Upper lobe of left lung (tissue), 6 donors: ENCODE measurements around the gene S100Z. TPM values are rescaled to one million over a fixed set of nuclear protein-coding genes. Genes with fewer than 3 reads are reported as not detected.
"Not testable (repeated sequence)": the region's sequence is repeated elsewhere in the genome, so short reads cannot be mapped to it uniquely, and the experiment has no call there.

Experiments used
- ATAC-seq, 2 donors: fragments of 200-7000 bp; cut with Tn5 transposase; one replicate each; pipeline ENCODE4 v1.9.1; 2022; ENCODE audit warnings: mild to moderate bottlenecking in 2 of 2, moderate library complexity in 2 of 2; ENCODE audit not compliant: low FRiP score in 2 of 2
- DNase-seq, 2 donors: peaks; one replicate each; pipeline ENCODE4 v3.0.0-alpha.2; 2019 to 2020
- H3K27ac ChIP-seq, 4 donors: fragments of 200-600 bp; sonication (generic); one replicate each; pipeline ENCODE4 v1.5.1; 2016 to 2019
- H3K27me3 ChIP-seq, 4 donors: fragments of 200-600 bp; sonication (generic); one replicate each; pipeline ENCODE4 v1.5.1; 2017 to 2019
- H3K36me3 ChIP-seq, 4 donors: fragments of 200-600 bp; sonication (generic); one replicate each; pipeline ENCODE4 v1.5.1; 2016 to 2019
- H3K4me1 ChIP-seq, 4 donors: fragments of 200-600 bp; sonication (generic); one replicate each; pipeline ENCODE4 v1.5.1; 2018 to 2019
- H3K4me3 ChIP-seq, 4 donors: fragments of 200-600 bp; sonication (generic); one replicate each; pipeline ENCODE4 v1.5.1; 2017 to 2019; ENCODE audit warnings: mild to moderate bottlenecking in 2 of 4, moderate library complexity in 1 of 4
- H3K9me3 ChIP-seq, 4 donors: fragments of 200-600 bp; sonication (generic); one replicate each; pipeline ENCODE4 v1.5.1; 2018 to 2019
- CTCF ChIP-seq, 6 experiments: fragments of 450-650 bp in 4 of 6; fragments of 200-600 bp in 2 of 6; sonication (generic) in 2 of 6; IDR thresholded peaks; one replicate each; pipeline ENCODE4 v1.5.1; 2016 to 2019; ENCODE audit warnings: antibody characterized with exemption in 6 of 6
- EP300 ChIP-seq, 4 donors: sonication (generic); formaldehyde crosslinking; IDR thresholded peaks; one replicate each; pipeline ENCODE4 v1.5.1; 2017; ENCODE audit warnings: antibody characterized with exemption in 4 of 4, control low read depth in 2 of 4
- POLR2A ChIP-seq, 4 donors: fragments of 450-650 bp; IDR thresholded peaks; one replicate each; pipeline ENCODE4 v1.5.1; 2016 to 2017; ENCODE audit warnings: antibody characterized with exemption in 4 of 4, mild to moderate bottlenecking in 2 of 4
- POLR2AphosphoS5 ChIP-seq, 2 donors: sonication (generic); formaldehyde crosslinking; IDR thresholded peaks; one replicate each; pipeline ENCODE4 v1.5.1; 2017; ENCODE audit warnings: antibody characterized with exemption in 2 of 2
- whole genome bisulfite sequencing, 2 donors: methylation state at CpG; one replicate each; pipeline ENCODE4 v1.1.5; 2017 to 2018; 5-methylcytosine and 5-hydroxymethylcytosine counted together
- total RNA-seq, 6 donors: library from RNA; depleted of rRNA in 4 of 6; stranded (reverse); fragments of >200 nt in 4 of 6; gene quantifications; one replicate each; pipeline versions ENCODE4 v1.1.0 to v1.2.1, GENCODE V29; 2016 to 2021
- donor health status: DM: no; HTN: no; CAD: no; lungs with moderate emphysema.
- donor health status: DM: no; HTN: yes; CAD: no; lungs with severe emphysema.

The S100Z gene
- total RNA-seq, 6 donors from 2014 or later: 0.37 to 2.1 (median 0.82) TPM; not detected in 2

GRCh38 chr5:76818844-76819831, 30.7 kb upstream of the S100Z start, which contains the start of gene F2RL1:
F2RL1 (plus strand) TSS chr5:76819030; CDS start chr5:76819183, 153 bp downstream.
- peak within 1 kb of the TSS in 3 of 4 donors; percentile 20 to 72 (median 49) for H3K27ac ChIP-seq
- ATAC-seq: peak; percentile 91

GRCh38 chr5:76819851-76820525, 29.8 kb upstream of the S100Z start:
- DNase-seq (peak; percentile 36 to 84), ATAC-seq (peak; percentile 9 to 38)
- Histone ChIP-seq H3K36me3 (no peaks in the 10 kb centered on the region), H3K27me3 (no peaks in the 10 kb centered on the region), H3K4me1 (peaks cover 6 to 24% (median 14%) of the 10 kb centered on the region in 4 donors), H3K4me3 (peak overlapping the region; percentile 25 to 65 (median 58)), H3K9me3 (no peaks in the 10 kb centered on the region), H3K27ac (peak overlapping the region in 3 of 4 donors; percentile 20 to 72 (median 49))
- 39 to 81% methylated on average over 8 to 28 of the region's 31 CpGs for WGBS, 2 donors
- no peak for TF ChIP-seq EP300 (IDR thresholded peaks at IDR 0.05)
- no peak for TF ChIP-seq POLR2AphosphoS5 (IDR thresholded peaks at IDR 0.05)
- TF ChIP-seq CTCF (IDR thresholded peaks at IDR 0.05): no peak
- no peak for TF ChIP-seq POLR2A (IDR thresholded peaks at IDR 0.05)

More at GRCh38 chr5:76818844-76819831, 30.7 kb upstream of the S100Z start, which contains the start of gene F2RL1:
- no peak for TF ChIP-seq EP300 (IDR thresholded peaks at IDR 0.05)
- TF ChIP-seq CTCF (IDR thresholded peaks at IDR 0.05): no peak
- peak in 1 of 2 donors; percentile 42 for TF ChIP-seq POLR2AphosphoS5 (IDR thresholded peaks at IDR 0.05)
- TF ChIP-seq POLR2A (IDR thresholded peaks at IDR 0.05): peak in 2 of 4 donors; percentile 35 to 67
- Histone ChIP-seq H3K27me3 (no peaks in the 10 kb centered on the region), H3K4me3 (peak within 1 kb of the TSS; percentile 25 to 65 (median 58)), H3K36me3 (no peaks in the 10 kb centered on the region), H3K4me1 (peaks cover 6 to 24% (median 14%) of the 10 kb centered on the region in 4 donors), H3K9me3 (no peaks in the 10 kb centered on the region)
- WGBS, 2 donors: 0 to 3% methylated on average over 16 to 63 of the region's 72 CpGs
- DNase-seq: peak; percentile 91 to 95

GRCh38 chr5:76820526-76820890, 29.3 kb upstream of the S100Z start:
- H3K9me3 ChIP-seq: no peaks in the 10 kb centered on the region
- H3K36me3 ChIP-seq: no peaks in the 10 kb centered on the region
- DNase-seq: no peak
- H3K27me3 ChIP-seq: no peaks in the 10 kb centered on the region
- WGBS, 2 donors: 61 to 76% methylated on average over 2 of the region's 2 CpGs
- ATAC-seq: no peak
- peak overlapping the region in 2 of 4 donors; percentile 56 to 59 for H3K4me3 ChIP-seq
- no peak overlapping the region for H3K27ac ChIP-seq
- TF ChIP-seq POLR2A (IDR thresholded peaks at IDR 0.05) (no peak), CTCF (IDR thresholded peaks at IDR 0.05) (no peak)
- peaks cover 6 to 24% (median 14%) of the 10 kb centered on the region in 4 donors for H3K4me1 ChIP-seq

GRCh38 chr5:76821136-76821535, 28.7 kb upstream of the S100Z start:
- H3K27ac ChIP-seq: no peak overlapping the region
- H3K27me3 ChIP-seq: no peaks in the 10 kb centered on the region
- no peak overlapping the region for H3K4me3 ChIP-seq
- no peak for ATAC-seq
- WGBS, 2 donors: 74 to 78% methylated on average over 4 of the region's 4 CpGs
- H3K4me1 ChIP-seq: peaks cover 6 to 24% (median 14%) of the 10 kb centered on the region in 4 donors
- no peak for TF ChIP-seq POLR2AphosphoS5 (IDR thresholded peaks at IDR 0.05)
- no peak for TF ChIP-seq POLR2A (IDR thresholded peaks at IDR 0.05)
- no peak for TF ChIP-seq CTCF (IDR thresholded peaks at IDR 0.05)
- TF ChIP-seq EP300 (IDR thresholded peaks at IDR 0.05): no peak
- H3K9me3 ChIP-seq: no peaks in the 10 kb centered on the region
- no peaks in the 10 kb centered on the region for H3K36me3 ChIP-seq
- no peak for DNase-seq

GRCh38 chr5:76822105-76822731, 27.6 kb upstream of the S100Z start:
- not testable (repeated sequence) for H3K9me3 ChIP-seq, H3K4me3 ChIP-seq, H3K36me3 ChIP-seq, H3K27ac ChIP-seq, DNase-seq, ATAC-seq, H3K27me3 ChIP-seq
- 78 to 89% methylated on average over 7 of the region's 7 CpGs for whole genome bisulfite sequencing, 2 donors
- peaks cover 6 to 24% (median 14%) of the 10 kb centered on the region in 4 donors for H3K4me1 ChIP-seq

- not testable (repeated sequence) for H3K4me1 ChIP-seq, H3K9me3 ChIP-seq, H3K27ac ChIP-seq, H3K4me3 ChIP-seq, H3K36me3 ChIP-seq, ATAC-seq, H3K27me3 ChIP-seq, DNase-seq
Observed at GRCh38 chr5:76826416-76826815, 23.4 kb upstream of the S100Z start.
